Panc1 (cell line): ENCODE measurements around the gene RALGPS1. TPM values are rescaled to one million over a fixed set of nuclear protein-coding genes. Genes with fewer than 3 reads are reported as not detected.

Experiments
- ATAC-seq: fragments of 200-7000 bp; cut with Tn5 transposase; 2 replicates; pipeline ENCODE4 v1.9.1; 2020; ENCODE audit warnings: mild to moderate bottlenecking, moderate library complexity
- BruUV-seq: library from RNA; stranded (reverse); fragments of 400-500 nt; replicated peaks from 2 replicates; lab custom pipeline; 2021; lab: Mats Ljungman, UMichigan
- CTCF ChIA-PET: fragments of 300-600 bp; sonication (Branson Sonifier 250); formaldehyde crosslinking; loops from one replicate; lab custom pipeline; 2022; ENCODE audit warnings: antibody characterized with exemption; lab: Charles Lee
- POLR2A ChIA-PET: fragments of 300-600 bp; sonication (Branson Sonifier 250); formaldehyde crosslinking; loops from one replicate; lab custom pipeline; 2022; ENCODE audit warnings: antibody characterized with exemption; lab: Charles Lee
- DNase-seq: peaks from one replicate; pipeline ENCODE4 v3.0.0-alpha.2; 2010; ENCODE audit warnings: low read depth, low spot score
- H3K27ac ChIP-seq: 2 replicates; pipeline ENCODE4 v1.5.1; 2011; ENCODE audit warnings: mild to moderate bottlenecking, low read length, inconsistent platforms
- H3K27me3 ChIP-seq: fragments of 200-500 bp; sonication (Bioruptor generic); 2 replicates; pipeline ENCODE4 v1.6.0; 2014; ENCODE audit warnings: low read length, inconsistent platforms; ENCODE audit not compliant: control insufficient read depth, insufficient read depth
- H3K36me3 ChIP-seq: fragments of 200-500 bp; sonication (Bioruptor generic); 2 replicates; pipeline ENCODE4 v1.5.1; 2014; ENCODE audit warnings: inconsistent platforms, mild to moderate bottlenecking, low read length, moderate library complexity; ENCODE audit not compliant: control insufficient read depth, insufficient read depth
- H3K4me1 ChIP-seq: 2 replicates; pipeline ENCODE4 v1.5.1; 2011; ENCODE audit warnings: inconsistent platforms, mild to moderate bottlenecking, low read length, moderate library complexity; ENCODE audit not compliant: control insufficient read depth, insufficient read depth
- H3K4me3 ChIP-seq, 2 experiments: 2 replicates each; pipeline ENCODE4 v1.5.1; 2011 to 2012; ENCODE audit warnings: low read depth in 2 of 2, low read length in 2 of 2, mild to moderate bottlenecking in 2 of 2, inconsistent platforms in 1 of 2, moderate library complexity in 1 of 2
- H3K9me3 ChIP-seq: fragments of 200-500 bp; sonication (Bioruptor generic); 2 replicates; pipeline ENCODE4 v1.5.1; 2014; ENCODE audit warnings: low read depth, mild to moderate bottlenecking, inconsistent platforms, low read length, moderate library complexity; ENCODE audit not compliant: control insufficient read depth, insufficient read depth
- POLR2AphosphoS5 ChIP-seq: IDR thresholded peaks from 2 replicates; pipeline ENCODE4 v1.6.1; 2012; ENCODE audit warnings: mild to moderate bottlenecking, low read depth, low read length, moderate library complexity
- SIN3A ChIP-seq: IDR thresholded peaks from 2 replicates; pipeline ENCODE4 v1.6.1; 2012; ENCODE audit warnings: low read depth, mild to moderate bottlenecking, low read length, moderate library complexity, borderline replicate concordance; ENCODE audit not compliant: insufficient read depth
- TCF7L2 ChIP-seq: IDR thresholded peaks from 2 replicates; pipeline ENCODE4 v1.6.1; 2011; ENCODE audit warnings: mild to moderate bottlenecking, low read depth, low read length, inconsistent platforms
- in situ Hi-C: cut with HindIII; loops from 2 replicates; pipeline ENCODE4 v1.10.0; 2016; ENCODE audit warnings: low sequenced_read_pairs, low pct_unique_long_range_greater_than_20kb
- intact Hi-C: fragments of 100-400 bp; cut with micrococcal nuclease; formaldehyde crosslinking; loops from one replicate; pipeline ENCODE4 v1.10.0; 2022; ENCODE audit not compliant: unreplicated experiment
- total RNA-seq: library from RNA; stranded (reverse); gene quantifications from one replicate; pipeline ENCODE4 v1.2.1, GENCODE V29; 2021; ENCODE audit not compliant: unreplicated experiment
- TF ChIP-seq, protein P1 (sequence below): fragments of 450-650 bp; IDR thresholded peaks from 2 replicates; pipeline ENCODE4 v1.5.1; 2017; ENCODE audit warnings: mild to moderate bottlenecking
- TF ChIP-seq, protein P2 (sequence below), 2 experiments: IDR thresholded peaks; 2 replicates each; pipeline ENCODE4 v1.6.1; 2011 to 2012; ENCODE audit warnings: low read depth in 2 of 2, control low read depth in 1 of 2, low read length in 1 of 2, mild to moderate bottlenecking in 1 of 2, moderate library complexity in 1 of 2; ENCODE audit not compliant: insufficient read depth in 1 of 2

RALGPS1 gene
- total RNA-seq, 1 experiment from 2014 or later = 7.2 TPM

DNA sequence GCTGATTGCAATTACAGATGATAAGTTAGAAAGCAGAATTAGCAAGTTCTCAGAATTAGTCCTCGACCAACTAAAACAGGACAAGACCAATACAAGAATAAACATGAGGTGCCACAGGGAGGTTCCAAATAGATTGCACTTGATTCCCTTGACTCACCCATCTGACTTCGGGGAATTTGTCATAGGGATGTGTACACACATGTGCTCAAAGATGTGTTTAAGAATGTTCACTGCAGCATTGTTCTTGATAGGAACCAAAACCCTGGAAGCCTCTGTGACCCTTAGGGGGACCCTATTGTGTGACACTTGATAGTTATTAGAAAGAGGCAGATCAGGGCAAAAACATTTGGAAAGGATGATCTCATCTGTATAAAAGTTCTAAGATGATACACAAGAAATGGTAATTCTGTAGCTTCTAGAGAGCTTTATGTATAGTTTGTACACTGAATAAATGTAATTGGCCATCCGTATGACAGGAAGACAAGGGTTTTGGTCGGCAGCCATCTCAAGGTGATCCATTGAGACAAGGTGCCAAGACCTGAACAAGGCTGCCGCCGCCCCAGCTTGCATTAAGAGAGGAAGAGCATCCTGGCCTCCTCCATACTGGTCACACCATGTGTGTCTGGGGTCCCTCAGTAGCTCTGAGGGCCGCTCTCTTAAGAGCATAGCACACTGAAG is 301.8 kb downstream of the RALGPS1 start:
- ChIA-PET POLR2A (no interaction called here), CTCF (no interaction called here)
- ATAC-seq (no peak), DNase-seq (no peak)
- intact Hi-C loops (no loop called here), in situ Hi-C loops (no loop called here)
- Histone ChIP-seq H3K4me3 (no peak overlapping the region), H3K9me3 (no peaks in the 10 kb centered on the region), H3K36me3 (no peaks in the 10 kb centered on the region), H3K4me1 (no peaks in the 10 kb centered on the region), H3K27me3 (no peaks in the 10 kb centered on the region), H3K27ac (no peak overlapping the region)
- TF ChIP-seq, protein P1, sequence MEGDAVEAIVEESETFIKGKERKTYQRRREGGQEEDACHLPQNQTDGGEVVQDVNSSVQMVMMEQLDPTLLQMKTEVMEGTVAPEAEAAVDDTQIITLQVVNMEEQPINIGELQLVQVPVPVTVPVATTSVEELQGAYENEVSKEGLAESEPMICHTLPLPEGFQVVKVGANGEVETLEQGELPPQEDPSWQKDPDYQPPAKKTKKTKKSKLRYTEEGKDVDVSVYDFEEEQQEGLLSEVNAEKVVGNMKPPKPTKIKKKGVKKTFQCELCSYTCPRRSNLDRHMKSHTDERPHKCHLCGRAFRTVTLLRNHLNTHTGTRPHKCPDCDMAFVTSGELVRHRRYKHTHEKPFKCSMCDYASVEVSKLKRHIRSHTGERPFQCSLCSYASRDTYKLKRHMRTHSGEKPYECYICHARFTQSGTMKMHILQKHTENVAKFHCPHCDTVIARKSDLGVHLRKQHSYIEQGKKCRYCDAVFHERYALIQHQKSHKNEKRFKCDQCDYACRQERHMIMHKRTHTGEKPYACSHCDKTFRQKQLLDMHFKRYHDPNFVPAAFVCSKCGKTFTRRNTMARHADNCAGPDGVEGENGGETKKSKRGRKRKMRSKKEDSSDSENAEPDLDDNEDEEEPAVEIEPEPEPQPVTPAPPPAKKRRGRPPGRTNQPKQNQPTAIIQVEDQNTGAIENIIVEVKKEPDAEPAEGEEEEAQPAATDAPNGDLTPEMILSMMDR = no peak
- TF ChIP-seq, protein P2, sequence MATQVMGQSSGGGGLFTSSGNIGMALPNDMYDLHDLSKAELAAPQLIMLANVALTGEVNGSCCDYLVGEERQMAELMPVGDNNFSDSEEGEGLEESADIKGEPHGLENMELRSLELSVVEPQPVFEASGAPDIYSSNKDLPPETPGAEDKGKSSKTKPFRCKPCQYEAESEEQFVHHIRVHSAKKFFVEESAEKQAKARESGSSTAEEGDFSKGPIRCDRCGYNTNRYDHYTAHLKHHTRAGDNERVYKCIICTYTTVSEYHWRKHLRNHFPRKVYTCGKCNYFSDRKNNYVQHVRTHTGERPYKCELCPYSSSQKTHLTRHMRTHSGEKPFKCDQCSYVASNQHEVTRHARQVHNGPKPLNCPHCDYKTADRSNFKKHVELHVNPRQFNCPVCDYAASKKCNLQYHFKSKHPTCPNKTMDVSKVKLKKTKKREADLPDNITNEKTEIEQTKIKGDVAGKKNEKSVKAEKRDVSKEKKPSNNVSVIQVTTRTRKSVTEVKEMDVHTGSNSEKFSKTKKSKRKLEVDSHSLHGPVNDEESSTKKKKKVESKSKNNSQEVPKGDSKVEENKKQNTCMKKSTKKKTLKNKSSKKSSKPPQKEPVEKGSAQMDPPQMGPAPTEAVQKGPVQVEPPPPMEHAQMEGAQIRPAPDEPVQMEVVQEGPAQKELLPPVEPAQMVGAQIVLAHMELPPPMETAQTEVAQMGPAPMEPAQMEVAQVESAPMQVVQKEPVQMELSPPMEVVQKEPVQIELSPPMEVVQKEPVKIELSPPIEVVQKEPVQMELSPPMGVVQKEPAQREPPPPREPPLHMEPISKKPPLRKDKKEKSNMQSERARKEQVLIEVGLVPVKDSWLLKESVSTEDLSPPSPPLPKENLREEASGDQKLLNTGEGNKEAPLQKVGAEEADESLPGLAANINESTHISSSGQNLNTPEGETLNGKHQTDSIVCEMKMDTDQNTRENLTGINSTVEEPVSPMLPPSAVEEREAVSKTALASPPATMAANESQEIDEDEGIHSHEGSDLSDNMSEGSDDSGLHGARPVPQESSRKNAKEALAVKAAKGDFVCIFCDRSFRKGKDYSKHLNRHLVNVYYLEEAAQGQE (IDR thresholded peaks at IDR 0.05; ENCODE audit: insufficient read depth in 1 of 2, low read depth in 2 of 2, low read length in 1 of 2) = no peak
- TF ChIP-seq TCF7L2 (no peak), SIN3A (no peak), POLR2AphosphoS5 (no peak)
- BruUV-seq = no TSS peak

DNA sequence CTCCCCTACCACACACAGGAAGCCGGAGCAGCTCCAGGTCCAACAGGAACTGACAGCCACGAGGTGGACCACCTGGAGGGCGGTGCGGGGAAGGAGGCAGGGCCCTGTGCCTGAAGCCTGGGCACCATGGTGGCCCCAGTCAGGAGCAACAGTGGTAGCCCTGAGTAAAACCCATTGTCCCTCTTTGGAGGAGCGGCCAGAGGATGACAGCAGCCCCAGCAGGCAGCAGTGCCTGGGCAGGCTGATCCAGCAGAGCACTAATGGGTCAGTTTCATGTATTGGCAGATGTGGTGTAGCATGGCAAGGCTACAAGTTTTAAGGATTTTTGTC is 302.3 kb downstream of the RALGPS1 start:
- TF ChIP-seq POLR2AphosphoS5 = no peak
- no peak for TF ChIP-seq TCF7L2
- no peak for TF ChIP-seq SIN3A
- TF ChIP-seq, protein P2 (IDR thresholded peaks at IDR 0.05; ENCODE audit: insufficient read depth in 1 of 2, low read depth in 2 of 2, low read length in 1 of 2) = no peak
- TF ChIP-seq, protein P1 = no peak
- Histone ChIP-seq H3K27me3 (no peaks in the 10 kb centered on the region), H3K36me3 (no peaks in the 10 kb centered on the region), H3K4me3 (no peak overlapping the region), H3K4me1 (no peaks in the 10 kb centered on the region), H3K9me3 (no peaks in the 10 kb centered on the region), H3K27ac (no peak overlapping the region)
- POLR2A ChIA-PET = no interaction called here
- in situ Hi-C loops (no loop called here), intact Hi-C loops (no loop called here)
- CTCF ChIA-PET = no interaction called here
- no peak for ATAC-seq
- no peak for DNase-seq
- no TSS peak for BruUV-seq
